IMR-90 (cell line): Measurements from ENCODE around the gene SELENOT. TPM values are rescaled to one million over a fixed set of nuclear protein-coding genes. Genes with fewer than 3 reads are reported as not detected.

ENCODE experiments used
- CHD1 ChIP-seq: IDR thresholded peaks from 2 replicates; pipeline ENCODE4 v1.6.1; 2012; ENCODE audit warnings: low read depth, low read length, improper control_type of control experiment
- CTCF ChIP-seq: conservative IDR thresholded peaks from 2 replicates; pipeline ENCODE4 v1.5.1; 2012; ENCODE audit warnings: mild to moderate bottlenecking, low read depth, low read length, improper control_type of control experiment
- MAZ ChIP-seq: IDR thresholded peaks from 2 replicates; pipeline ENCODE4 v1.6.1; 2012; ENCODE audit warnings: low read depth, mild to moderate bottlenecking, low read length, improper control_type of control experiment, moderate library complexity, borderline replicate concordance
- NFE2L2 ChIP-seq: fragments of 150-350 bp; IDR thresholded peaks from 2 replicates; pipeline ENCODE4 v1.6.1; 2016; ENCODE audit warnings: low read depth, mild to moderate bottlenecking, low read length
- SMC3 ChIP-seq: fragments of 150-350 bp; IDR thresholded peaks from 2 replicates; pipeline ENCODE4 v1.6.1; 2016; ENCODE audit warnings: low read depth, mild to moderate bottlenecking, antibody characterized with exemption, low read length, moderate library complexity
- polyA plus RNA-seq, 3 experiments: library from polyadenylated mRNA; depleted of rRNA; stranded (reverse); fragments of >200 nt; gene quantifications; 2 replicates each; pipeline ENCODE4 v1.2.3, GENCODE V29; 2012; ENCODE audit warnings: low replicate concordance in 1 of 3
- total RNA-seq: library from RNA; depleted of rRNA; stranded (reverse); fragments of >200 nt; gene quantifications from 2 replicates; pipeline ENCODE4 v1.2.3, GENCODE V29; 2012

Gene SELENOT
- total and polyA plus RNA-seq, 2 of the 4 experiments (the other 2 are of a cell fraction): 365 to 415 TPM

- TF ChIP-seq CTCF: peak; percentile 33; the same call in 1 of the 2 replicates
- TF ChIP-seq CHD1: peak; percentile 100
- 0 out of 2 replicates have a peak, but pooled peaks have one; percentile 20 for TF ChIP-seq MAZ
- no peak for TF ChIP-seq NFE2L2
- no peak for TF ChIP-seq SMC3
These were observed at the start of gene SELENOT (continued) for GRCh38 chr3:150603153-150603979.
